RPMI7951 (cell line): ENCODE results near the gene ACSL1. TPM values are rescaled to one million over a fixed set of nuclear protein-coding genes. Genes with fewer than 3 reads are reported as not detected.
A peak's percentile ranks its signal among the peaks of the same experiment; 100 is the strongest.
"Not testable (repeated sequence)": the region's sequence is repeated elsewhere in the genome, so short reads cannot be mapped to it uniquely, and the experiment has no call there.

Experiments used
- DNase-seq: peaks from one replicate; pipeline ENCODE4 v3.0.0-alpha.2; 2012; ENCODE audit warnings: low read depth
- total RNA-seq: library from RNA; depleted of rRNA; stranded (reverse); fragments of >200 nt; shearing (Covaris generic); gene quantifications from 2 replicates; pipeline ENCODE4 v1.2.3, GENCODE V29; 2014

ACSL1 gene
- total RNA-seq, 1 experiment from 2014 or later, result 34.7 TPM

DNA sequence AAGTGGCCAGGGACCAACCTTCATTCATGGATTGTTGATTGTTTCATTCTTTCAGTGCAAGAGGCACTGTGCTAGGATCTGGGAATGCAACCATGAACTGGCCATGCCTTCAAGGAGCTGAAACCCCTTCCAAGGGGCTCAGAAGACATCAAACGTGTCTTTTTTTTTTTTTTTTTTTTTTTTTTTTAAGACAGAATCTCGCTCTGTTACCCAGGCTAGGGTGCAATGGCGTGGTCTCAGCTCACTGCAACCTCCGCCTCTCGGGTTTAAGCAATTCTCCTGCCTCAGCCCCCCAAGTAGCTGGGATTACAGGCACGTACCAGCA lies 13.3 kb upstream of the ACSL1 start:
- not testable (repeated sequence) for DNase-seq

DNA sequence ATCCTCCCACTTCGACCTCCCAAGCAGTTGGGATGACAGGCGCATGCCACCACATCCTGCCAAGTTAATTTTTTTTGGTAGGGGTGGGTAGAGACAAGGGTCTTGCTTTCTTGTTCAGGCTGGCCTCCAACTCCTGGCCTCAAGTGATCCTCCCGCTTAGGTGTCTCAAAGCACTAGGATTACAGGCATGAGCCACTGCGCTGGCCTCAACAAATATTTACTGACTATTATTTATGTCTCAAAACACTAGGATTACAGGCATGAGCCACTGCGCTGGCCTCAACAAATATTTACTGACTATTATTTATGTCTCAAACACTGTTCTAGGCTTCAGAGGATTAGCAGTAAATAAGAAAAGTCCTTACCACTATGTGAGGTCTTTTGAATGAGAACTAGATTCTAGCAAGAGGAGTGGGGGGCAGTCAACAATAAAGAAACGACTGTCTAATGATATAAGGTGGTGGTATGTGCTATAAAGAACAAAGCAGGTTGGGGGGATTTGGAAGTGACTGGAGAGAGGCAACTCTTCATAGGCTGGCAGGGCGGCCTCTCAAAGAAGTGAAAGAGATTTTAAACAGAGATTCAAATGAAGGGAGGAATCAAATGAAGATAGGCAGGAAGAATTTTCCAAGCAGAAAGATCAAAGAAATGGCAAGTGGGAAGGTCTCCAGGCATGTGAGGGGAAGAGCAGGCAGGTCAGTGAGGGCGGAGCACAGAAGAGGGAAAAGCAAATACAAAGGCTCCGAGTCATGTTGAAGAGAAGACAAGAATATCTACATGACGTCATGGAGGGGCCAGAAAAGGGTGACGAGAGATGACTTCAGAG lies 12.7 kb upstream of the ACSL1 start:
- peak; percentile 22 for DNase-seq

DNA sequence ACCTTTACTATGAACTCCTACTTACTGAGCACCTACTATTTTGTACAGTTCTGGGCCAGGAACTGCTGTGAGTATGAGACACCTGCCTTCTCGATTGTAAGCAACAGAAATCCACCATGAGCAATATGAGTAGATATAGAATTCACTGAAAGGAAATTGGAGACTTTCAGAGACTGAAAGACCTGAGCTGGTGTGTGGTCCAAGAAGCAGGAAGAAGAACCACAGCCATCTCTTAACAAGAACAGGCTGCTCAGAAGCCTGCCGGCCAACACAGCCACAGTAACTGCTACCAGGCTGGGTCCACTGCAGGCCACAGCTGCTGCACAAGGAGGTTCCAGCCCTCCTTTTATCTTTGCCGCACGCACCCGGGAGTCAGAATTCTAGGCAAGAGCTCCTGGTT lies 10.8 kb upstream of the ACSL1 start:
- no peak for DNase-seq

DNA sequence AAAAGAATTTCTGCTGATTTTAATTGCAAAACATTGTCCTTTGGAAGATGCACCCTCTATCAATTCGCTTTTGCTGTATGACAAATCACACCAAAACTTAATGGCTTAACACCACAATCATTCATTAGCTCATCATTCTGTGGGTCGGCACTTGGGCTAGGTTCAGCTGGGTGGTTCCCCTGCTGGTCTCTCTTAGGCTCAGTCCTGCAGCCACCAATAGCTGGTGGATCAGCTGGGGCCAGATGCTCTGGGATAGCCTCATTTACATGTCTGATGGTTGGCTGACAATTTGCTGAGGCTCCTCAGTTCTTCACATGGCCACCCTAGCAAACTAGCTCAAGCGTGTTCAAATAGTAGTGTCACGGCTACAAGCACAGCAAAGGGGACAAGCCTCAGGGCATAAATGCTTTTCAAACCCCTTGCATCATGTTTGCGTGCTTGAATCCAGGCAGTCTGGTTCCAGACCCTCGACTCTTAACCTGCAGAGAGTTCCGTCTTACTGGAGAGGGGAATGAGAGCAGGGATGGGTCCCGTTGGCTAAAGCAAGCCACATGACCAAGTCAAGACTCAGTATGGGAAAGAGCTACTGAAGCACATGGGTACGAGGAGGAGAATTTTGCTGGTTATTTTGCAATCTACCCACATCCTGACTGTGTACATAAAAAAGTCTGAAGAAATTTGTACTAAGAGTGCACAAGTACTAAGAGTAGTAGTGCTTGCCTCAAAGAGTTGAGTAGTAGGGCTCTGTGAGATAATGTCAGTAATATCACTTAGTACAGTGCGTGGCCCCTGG lies 7.5 kb upstream of the ACSL1 start:
- DNase-seq, result no peak

DNA sequence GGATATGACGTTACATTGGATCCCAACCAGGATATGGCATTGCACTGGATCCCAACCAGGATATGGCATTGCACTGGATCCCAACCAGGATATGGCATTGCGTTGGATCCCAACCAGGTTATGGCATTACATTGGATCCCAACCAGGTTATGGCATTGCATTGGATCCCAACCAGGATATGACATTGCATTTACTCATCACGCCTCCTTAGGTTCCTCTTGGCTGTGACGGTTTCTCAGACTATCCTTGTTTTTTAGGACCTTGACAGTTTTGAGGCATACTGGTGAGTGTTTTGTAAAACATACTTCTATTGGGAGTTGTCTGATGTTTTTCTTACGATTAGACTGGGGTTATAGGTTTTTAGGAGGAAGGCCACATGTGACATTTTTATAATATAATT lies 5.4 kb upstream of the ACSL1 start:
- DNase-seq, result no peak

DNA sequence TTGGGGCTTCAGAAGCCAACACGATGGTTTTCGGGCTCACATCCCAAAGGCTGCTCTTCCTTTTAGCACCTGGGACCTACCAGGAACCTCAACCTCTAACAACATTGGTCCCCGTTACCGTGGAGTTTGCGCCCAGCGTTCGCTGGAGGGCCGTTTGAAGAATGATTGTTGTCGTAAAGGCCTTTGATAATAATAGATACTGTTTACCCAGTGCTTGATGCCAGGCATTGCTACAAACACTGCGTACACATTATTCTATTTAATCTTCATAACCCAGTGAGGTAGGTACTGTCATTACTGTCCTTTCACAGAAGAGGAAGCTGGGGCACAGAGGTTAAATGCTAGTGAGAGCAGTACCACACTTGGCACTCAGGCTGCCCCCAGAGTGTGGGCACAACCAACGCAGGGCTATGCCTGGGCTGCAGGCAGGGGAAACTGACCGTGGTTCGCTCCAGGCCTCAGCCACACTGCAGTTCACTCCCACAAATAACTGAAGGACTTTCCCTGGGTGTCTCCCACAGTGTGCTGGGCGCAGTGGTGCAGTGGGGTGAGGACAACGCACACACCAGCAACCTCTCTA lies 1.0 kb upstream of the ACSL1 start:
- no peak for DNase-seq

DNA sequence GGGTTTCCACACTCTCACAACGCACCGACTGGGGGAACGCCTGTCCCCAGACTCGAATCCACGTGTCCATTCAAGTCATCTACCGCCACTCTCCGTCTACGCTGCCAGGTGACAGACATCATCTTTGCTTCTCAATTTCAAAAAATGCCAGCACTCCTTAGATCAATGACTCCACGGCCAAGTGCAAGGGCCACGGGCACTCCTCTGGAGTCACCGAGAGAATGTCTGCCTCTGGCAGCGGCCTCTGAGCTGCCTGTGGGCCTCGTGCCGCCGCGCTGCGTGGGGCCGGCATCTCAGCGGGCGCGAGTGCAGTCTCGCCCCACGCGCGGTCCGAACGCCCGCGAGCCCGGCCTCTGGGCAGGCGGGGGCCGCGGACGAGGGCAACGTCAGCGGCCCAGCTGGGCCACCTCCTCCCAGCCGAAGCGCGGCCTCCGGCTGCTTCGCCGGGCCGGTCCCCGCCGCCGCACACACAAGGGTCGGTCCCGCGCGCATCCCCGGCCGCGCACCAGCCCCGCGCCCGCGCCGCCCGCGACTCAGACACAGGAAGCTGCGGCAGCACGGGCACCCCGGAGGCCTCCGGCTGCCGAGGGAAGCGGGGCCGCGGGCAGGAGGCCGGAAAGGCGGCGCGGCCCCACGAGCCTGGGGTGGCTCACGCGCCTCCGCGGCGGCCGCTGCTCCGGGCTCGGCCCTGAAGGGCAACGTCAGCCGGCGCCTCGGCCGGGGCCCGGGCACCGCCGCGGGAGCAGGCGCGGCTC lies 450 bp downstream of the ACSL1 start:
- DNase-seq, result peak; percentile 36

DNA sequence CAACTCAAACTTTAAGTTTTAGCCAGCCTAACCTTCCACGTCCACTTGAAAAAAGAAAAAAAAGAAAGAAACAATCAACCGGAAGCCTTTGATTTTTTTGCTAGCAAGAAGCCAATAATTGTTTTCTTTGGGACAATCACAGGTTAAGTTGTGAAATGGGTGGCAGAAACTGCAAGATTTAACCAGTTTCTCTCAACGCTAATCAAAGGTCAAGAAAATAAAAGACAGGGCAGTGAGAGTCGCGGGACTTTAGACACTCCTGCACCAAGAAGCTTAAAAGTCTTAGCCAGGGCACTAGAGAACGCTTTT lies 1.0 kb downstream of the ACSL1 start:
- no peak for DNase-seq

DNA sequence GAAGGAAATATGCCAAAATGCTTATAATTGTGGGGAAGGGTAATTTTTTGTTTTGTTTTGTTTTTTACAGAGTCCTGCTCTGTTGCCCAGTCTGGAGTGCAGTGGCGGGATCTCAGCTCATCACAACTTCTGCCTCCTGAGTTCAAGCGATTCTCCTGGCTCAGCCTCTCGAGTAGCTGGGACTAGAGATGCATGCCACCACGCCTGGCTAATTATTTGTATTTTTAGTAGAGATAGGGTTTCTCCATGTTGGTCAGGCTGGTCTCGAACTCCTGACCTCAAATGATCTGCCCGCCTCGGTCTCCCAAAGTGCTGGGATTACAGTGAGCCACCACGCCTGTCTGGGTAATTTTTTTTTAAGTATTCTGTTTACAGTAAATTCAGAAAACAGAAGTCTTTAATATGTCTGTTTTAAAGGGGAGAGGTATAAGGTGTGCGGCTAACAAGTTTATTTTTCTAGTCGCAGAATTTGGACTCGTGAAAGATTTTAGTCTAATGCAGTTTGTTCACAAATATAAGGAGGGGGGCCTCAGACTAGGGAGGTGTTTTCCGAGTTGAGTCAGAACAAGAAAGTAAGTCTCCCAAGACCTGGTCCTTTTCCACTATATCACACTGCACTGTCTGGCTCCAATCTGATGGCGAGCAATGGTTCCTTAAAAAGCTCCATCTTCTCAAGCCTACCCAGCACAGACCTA lies 1.5 kb downstream of the ACSL1 start:
- no peak for DNase-seq

DNA sequence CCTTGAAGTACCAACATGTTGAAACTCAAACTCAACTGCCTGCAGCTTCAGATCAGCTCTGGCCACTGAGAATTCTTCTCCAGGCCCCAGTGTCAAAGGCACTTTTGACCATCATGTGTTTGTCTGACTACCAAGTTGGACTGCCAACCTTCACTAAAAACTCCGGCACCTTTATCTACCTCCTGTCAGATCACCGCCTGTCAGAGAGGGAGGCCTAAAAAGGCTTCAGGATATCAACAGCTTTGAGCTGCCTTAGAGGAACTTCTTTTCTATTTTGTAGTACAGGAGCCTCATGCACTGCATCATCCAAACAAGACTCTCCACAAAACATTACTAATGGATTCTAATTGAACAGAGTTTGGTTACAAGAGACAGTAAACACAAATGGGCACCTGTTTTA lies 2.8 kb downstream of the ACSL1 start:
- no peak for DNase-seq

DNA sequence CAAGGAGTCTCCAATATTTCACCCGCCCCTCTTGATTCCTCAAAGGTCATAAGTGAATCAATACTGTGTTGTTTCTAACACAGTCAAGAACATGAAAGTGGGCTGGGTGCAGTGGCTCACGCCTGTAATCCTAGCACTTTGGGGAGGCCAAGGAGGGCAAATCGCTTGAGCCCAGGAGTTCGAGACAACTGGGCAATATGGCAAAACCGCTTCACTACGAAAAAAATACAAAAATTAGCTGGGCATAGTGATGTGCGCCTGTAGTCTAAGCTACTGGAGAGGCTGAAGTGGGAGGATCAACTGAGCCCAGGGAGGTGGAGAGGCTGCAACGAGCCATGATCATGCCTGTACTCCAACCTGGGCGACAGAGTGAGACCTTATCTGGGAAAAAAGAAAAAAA lies 3.4 kb downstream of the ACSL1 start:
- no peak for DNase-seq

DNA sequence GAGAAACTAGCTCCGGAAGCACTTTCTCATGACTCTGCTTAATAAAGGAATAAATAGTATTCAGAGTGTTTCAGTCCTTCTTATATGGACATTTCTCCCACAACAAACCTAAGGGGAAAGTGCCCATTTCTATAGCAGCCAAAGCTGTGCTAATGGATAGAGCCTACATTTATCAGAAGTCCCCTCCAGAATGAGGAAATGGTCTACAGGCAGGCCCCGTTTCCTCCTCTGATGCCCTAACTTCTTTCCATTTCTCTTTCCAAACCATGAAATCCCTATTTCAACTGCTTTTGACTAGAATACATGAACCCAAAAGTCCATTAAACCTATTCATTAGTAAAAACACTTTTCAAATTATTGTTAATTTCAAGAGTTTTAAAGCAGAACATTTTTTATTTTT lies 4.5 kb downstream of the ACSL1 start:
- DNase-seq, result no peak

DNA sequence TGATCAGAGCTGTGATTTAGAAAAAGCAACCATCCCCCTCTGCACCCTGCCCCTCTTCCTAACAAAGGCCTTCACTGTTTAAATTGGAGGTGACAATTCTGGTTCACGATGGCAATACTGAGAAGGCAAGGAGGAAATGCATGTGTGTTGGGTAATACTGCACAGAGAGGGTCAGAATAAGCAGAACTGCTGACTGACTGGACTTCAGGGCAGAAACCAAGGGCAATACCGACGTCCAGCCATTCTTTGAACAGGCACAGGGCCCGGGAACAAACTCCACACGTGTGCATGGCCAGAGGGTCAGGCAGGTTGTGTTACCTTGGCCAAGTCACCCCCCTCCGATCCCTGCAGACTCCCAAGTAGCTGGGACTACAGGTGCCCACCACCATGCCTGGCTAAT lies 6.0 kb downstream of the ACSL1 start:
- DNase-seq, result no peak

DNA sequence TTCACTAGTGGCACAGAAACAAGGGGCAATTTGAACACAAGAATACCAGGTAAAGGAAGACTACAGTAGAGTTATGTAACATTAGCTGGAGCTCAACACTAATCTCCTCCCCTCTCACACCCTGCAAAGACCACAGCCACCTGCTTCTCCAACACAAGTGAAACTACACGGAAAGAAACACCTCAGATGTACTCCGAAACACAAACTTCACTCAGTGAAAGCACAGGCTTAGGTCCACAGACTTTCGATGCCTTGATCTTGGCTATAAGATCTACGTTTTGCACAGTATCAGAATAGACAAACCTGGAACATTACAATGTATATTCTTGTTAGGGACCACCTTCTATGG lies 7.6 kb downstream of the ACSL1 start:
- DNase-seq, result no peak

DNA sequence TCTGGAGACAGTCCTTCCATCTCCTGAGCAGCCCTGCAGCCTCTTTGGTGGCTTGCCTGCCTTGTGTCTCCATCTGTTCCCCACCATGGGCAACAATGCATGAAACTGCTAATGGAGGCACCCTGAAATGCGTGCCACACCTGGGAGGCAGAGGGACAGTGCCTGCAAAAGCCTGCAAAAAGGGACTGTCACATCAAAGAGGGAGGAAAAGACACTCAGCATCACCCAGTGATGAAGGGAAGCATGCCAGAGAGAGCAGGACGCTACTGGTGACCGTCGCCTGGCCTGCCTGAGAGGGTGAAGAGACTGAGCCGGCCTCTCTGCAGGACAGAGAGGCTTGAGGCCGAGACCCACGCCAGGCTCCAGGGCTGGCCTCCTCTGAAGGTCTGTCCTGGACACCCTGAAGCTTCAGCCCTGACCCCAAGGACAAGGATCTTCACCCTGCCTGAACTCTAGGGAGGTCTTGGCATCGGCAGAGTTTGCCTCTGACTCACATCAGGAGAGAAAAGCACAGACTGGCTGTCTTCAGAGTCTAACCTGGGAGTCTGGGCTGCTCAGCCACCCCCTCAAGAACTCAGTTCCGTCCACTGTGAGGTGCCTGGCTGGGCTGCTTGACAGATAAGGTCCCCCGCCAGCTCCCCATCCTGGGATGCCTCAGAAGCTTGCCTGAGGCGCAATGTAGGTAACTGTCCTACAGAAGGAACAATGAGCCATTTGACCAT lies 8.1 kb downstream of the ACSL1 start:
- no peak for DNase-seq

DNA sequence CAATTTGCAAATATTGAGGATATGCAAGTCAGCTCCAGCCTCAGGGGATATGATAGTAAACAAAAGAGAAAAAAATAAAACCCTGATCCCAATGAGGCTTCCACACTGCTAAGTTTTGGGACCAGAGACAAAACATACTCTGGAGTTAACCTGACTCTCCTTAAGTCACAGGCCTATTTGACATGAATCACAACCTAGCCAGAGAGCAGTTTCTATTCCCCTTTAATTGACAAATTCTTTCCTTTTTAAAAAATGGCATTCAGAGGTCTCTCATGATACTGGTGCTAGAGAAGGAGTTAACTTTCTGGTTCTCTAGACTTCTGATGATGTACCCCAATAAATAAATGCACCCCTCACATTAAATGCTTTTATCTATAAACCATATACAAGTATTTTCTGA lies 8.8 kb downstream of the ACSL1 start:
- DNase-seq, result no peak

DNA sequence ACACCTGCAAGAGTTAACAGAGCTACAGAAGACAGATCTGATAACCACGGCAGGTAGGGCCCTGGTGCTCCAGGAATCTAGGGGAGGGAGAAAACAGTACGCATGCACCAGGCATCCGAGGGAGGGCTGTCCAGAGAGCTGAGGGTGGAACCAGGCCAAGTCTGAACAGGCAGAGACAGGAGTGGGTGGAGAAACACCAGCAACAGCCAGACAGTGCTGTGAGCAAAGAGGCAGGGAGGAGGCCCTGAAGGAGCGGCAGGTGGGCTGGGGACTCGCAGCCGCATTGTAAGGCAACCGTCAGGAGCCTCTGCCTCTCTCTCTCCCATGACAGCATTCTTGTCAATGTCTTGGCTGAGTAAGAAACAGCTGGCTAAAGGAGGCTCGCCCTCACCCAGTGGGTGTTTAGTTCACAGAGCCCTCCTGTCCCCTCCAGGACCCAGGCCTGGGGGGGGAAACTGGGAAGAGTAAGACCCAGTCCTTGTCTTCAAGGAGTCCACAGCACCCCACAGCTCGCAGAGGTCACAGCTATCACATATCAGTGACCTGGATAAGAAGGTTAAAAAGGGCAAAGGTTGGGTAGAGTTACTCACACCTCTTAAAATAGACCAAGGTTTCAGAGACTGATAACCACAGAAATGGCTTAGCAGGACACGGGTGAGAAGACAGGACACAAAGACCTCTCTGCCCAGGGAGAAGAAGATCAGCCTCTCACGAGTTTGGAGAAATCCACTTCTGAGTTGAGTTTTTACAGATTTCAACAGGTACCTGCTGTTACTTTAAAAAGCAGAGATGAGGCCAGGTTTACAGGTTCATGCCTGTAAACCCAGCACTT lies 10.5 kb downstream of the ACSL1 start:
- peak; percentile 45 for DNase-seq

DNA sequence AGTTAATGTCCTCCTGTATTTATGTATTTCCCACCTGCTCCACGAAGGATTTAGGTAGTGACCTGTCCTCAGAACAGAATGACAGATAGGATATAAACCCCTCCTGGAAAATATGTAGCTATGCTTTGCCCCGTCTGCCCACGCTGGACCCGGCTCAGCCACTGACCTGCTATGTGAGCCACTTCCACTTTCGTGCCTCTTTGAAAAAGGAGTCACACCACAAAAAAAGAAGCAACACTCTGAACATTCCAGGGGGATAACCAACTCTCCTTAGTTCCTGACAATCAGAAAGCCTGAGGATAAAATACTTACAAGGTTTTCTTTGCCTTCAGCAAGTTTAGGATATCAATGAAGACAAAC lies 11.1 kb downstream of the ACSL1 start:
- peak; percentile 36 for DNase-seq

DNA sequence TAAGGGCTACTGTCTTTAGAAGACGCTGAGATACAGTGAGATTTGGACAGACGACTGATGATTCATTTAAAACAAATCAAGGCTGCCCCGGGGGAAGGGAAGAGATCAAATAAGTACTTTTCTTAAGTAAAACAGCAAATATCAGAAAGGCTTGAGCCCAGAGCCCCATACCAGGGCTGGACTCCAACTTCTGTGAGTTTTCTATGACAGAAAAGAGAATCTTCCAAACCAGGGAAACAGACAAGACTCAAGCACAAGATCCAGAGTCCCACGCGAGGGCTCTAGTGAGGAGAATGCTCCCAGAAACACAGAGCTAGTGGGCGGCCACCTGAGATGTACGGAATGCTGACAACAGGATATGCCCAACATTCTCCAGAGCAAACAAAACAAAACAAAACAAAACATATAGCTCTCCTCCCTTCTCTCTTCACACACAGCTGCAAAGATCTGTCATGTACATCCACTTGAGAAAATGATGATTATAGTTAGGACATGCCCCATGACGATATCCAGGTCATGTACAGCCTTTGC lies 13.1 kb downstream of the ACSL1 start:
- peak; percentile 75 for DNase-seq

DNA sequence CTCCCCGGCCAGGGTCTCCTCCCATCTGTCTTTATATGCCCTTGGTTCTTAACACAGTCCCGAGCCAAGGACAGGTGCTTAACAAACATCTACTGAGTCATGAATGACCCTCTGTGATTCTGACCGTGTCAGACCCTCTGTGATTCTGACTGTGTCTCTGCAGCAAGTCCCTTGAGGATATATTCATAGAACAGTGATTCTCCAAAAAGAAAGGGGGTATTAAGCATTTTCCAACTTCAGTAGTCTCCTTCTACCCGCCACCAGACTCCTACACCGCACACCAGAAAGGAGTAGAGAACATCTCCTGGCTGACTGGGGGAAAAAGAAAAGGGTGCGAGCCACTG lies 13.6 kb downstream of the ACSL1 start:
- no peak for DNase-seq
